Mesenchymal stem cell (in vitro differentiated cells and primary cell): ENCODE data around the gene ATP9A.

ENCODE experiments used
- DNase-seq: peaks from one replicate; pipeline ENCODE4 v3.0.0-alpha.2; 2013
- H2AFZ ChIP-seq: one replicate; pipeline ENCODE4 v1.6.1; 2013; ENCODE audit warnings: low read depth, mild to moderate bottlenecking, control low read depth, inconsistent platforms, low read length, moderate library complexity
- H2AK5ac ChIP-seq: 2 replicates; pipeline ENCODE4 v1.6.1; 2013; ENCODE audit warnings: low read length, moderate library complexity, mild to moderate bottlenecking, inconsistent platforms; ENCODE audit not compliant: severe bottlenecking
- H2BK120ac ChIP-seq: one replicate; pipeline ENCODE4 v1.6.1; 2013; ENCODE audit warnings: low read depth, mild to moderate bottlenecking, inconsistent platforms, low read length, moderate library complexity
- H2BK12ac ChIP-seq, 2 experiments: one replicate each; pipeline ENCODE4 v1.6.1; 2013; ENCODE audit warnings: inconsistent platforms in 2 of 2, low read length in 2 of 2, mild to moderate bottlenecking in 2 of 2, moderate library complexity in 2 of 2, control low read depth in 1 of 2
- H2BK15ac ChIP-seq: one replicate; pipeline ENCODE4 v1.6.1; 2013; ENCODE audit warnings: mild to moderate bottlenecking, low read depth, inconsistent platforms; ENCODE audit not compliant: poor library complexity, severe bottlenecking
- H2BK5ac ChIP-seq: 2 replicates; pipeline ENCODE4 v1.6.1; 2013; ENCODE audit warnings: low read depth, mild to moderate bottlenecking, low read length, control low read depth, inconsistent platforms; ENCODE audit not compliant: poor library complexity, severe bottlenecking
- H3K14ac ChIP-seq, 2 experiments: one replicate each; pipeline ENCODE4 v1.6.1; 2013; ENCODE audit warnings: inconsistent platforms in 2 of 2, low read length in 2 of 2, control low read depth in 1 of 2, mild to moderate bottlenecking in 1 of 2, moderate library complexity in 1 of 2
- H3K18ac ChIP-seq, 2 experiments: one replicate each; pipeline ENCODE4 v1.6.1; 2013; ENCODE audit warnings: inconsistent platforms in 2 of 2, low read length in 2 of 2, control low read depth in 1 of 2, low read depth in 1 of 2, mild to moderate bottlenecking in 1 of 2
- H3K23ac ChIP-seq, 2 experiments: one replicate each; pipeline ENCODE4 v1.6.1; 2013; ENCODE audit warnings: inconsistent platforms in 2 of 2, low read length in 2 of 2, mild to moderate bottlenecking in 2 of 2, moderate library complexity in 2 of 2, control low read depth in 1 of 2
- H3K27ac ChIP-seq: 2 replicates; pipeline ENCODE4 v1.5.1; 2013; ENCODE audit warnings: mild to moderate bottlenecking, moderate library complexity, low read length, control low read depth, inconsistent platforms; ENCODE audit not compliant: poor library complexity, severe bottlenecking
- H3K27me3 ChIP-seq, 2 experiments: 2 replicates each; pipeline versions ENCODE4 v1.6.1 to v1.7.0; 2013; ENCODE audit warnings: low read length in 2 of 2, mild to moderate bottlenecking in 2 of 2, moderate library complexity in 2 of 2, control low read depth in 1 of 2, inconsistent platforms in 1 of 2; ENCODE audit not compliant: control insufficient read depth in 1 of 2, insufficient read depth in 1 of 2
- H3K36me3 ChIP-seq, 2 experiments: 2 replicates each; pipeline versions ENCODE4 v1.6.1 to v1.7.0; 2013; ENCODE audit warnings: low read length in 2 of 2, control low read depth in 1 of 2, inconsistent platforms in 1 of 2, low read depth in 1 of 2, mild to moderate bottlenecking in 1 of 2; ENCODE audit not compliant: insufficient read depth in 2 of 2, control insufficient read depth in 1 of 2
- H3K4ac ChIP-seq, 2 experiments: one replicate each; pipeline ENCODE4 v1.6.1; 2013; ENCODE audit warnings: inconsistent platforms in 2 of 2, low read length in 2 of 2, mild to moderate bottlenecking in 2 of 2, moderate library complexity in 2 of 2, control low read depth in 1 of 2, low read depth in 1 of 2
- H3K4me1 ChIP-seq: 2 replicates; pipeline ENCODE4 v1.6.1; 2013; ENCODE audit warnings: low read depth, low read length, control low read depth; ENCODE audit not compliant: control insufficient read depth, insufficient read depth
- H3K4me2 ChIP-seq: 2 replicates; pipeline ENCODE4 v1.6.1; 2013; ENCODE audit warnings: low read length, mild to moderate bottlenecking, inconsistent platforms; ENCODE audit not compliant: poor library complexity, severe bottlenecking
- H3K4me3 ChIP-seq, 2 experiments: 2 replicates each; pipeline versions ENCODE4 v1.5.1 to v1.7.0; 2013; ENCODE audit warnings: low read length in 2 of 2, mild to moderate bottlenecking in 2 of 2, control low read depth in 1 of 2, low read depth in 1 of 2; ENCODE audit not compliant: insufficient read depth in 1 of 2
- H3K79me1 ChIP-seq: replicated peaks from 2 replicates; pipeline ENCODE4 v1.6.1; 2013; ENCODE audit warnings: mild to moderate bottlenecking, control low read depth, low read length, inconsistent platforms; ENCODE audit not compliant: poor library complexity, severe bottlenecking
- H3K9ac ChIP-seq: 2 replicates; pipeline ENCODE4 v1.7.0; 2013; ENCODE audit warnings: mild to moderate bottlenecking, low read length, moderate library complexity
- H3K9me3 ChIP-seq: 2 replicates; pipeline ENCODE4 v1.7.0; 2013; ENCODE audit warnings: mild to moderate bottlenecking, low read length; ENCODE audit not compliant: control insufficient read depth
- H4K8ac ChIP-seq: one replicate; pipeline ENCODE4 v1.6.1; 2013; ENCODE audit warnings: inconsistent platforms, mild to moderate bottlenecking, low read length, moderate library complexity
- H4K91ac ChIP-seq: one replicate; pipeline ENCODE4 v1.6.1; 2013; ENCODE audit warnings: mild to moderate bottlenecking, low read length, inconsistent platforms
- WGBS: methylation state at CpG from one replicate; pipeline ENCODE4 v1.1.7; 2013; ENCODE audit warnings: mixed read lengths; 5-methylcytosine and 5-hydroxymethylcytosine counted together

The ATP9A gene

DNA sequence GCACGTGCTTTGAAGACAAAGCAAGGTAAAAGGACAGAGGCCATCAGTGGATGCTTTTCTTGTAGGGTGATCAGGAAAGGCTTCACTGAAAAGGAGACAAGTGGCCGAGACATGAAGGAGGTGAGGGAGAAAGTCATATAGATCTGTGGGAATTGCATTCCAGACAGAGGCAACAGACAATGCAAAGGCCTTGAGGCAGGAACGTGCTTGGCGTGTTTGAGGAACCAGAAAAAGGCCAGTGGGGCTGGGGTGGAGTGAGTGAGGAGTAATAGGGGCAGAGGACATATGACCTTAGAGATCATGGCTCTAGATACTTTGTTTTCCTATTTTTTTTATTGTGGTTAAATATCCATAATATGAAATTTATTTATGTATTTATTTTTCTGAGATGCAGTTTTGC lies 44.7 kb upstream of the ATP9A start:
- H3K27ac ChIP-seq: no peak overlapping the region
- WGBS: 93% methylated on average over 4 of the region's 4 CpGs

DNA sequence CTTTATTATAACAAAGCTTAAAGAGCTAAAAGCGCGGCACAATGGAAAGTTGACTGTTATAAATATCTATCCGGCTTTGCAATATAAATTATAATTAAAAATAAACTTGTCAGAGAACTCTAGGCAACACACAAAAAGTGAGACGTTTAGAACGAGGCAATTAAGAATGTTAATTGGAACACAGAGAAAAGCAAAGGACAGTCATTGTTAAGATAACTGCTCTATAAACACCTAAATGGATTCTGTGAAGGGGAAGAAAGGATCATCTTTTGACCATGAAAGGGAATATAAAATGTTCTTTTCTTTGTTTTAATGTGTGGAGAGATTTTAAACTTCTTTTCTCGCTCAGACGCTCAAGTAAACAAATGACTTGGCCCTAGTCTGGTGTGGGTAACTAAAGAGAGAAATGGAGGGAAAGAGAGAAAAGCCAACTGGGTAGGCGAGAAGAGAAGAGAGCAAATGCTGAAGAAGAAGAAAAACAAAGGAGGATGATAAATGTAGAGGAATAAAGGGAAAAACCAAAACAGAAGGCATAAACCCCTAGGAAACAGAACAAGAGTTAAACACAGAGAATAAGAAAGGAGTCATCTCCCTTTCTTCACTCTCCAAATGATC lies 43.4 kb upstream of the ATP9A start:
- Histone ChIP-seq H3K4me1 (no peaks in the 10 kb centered on the region), H3K36me3 (no peaks in the 10 kb centered on the region), H3K4me3 (no peak overlapping the region), H3K4ac (no peak overlapping the region), H2BK120ac (no peak overlapping the region), H3K14ac (no peak overlapping the region), H3K23ac (no peak overlapping the region), H3K18ac (no peak overlapping the region), H3K4me2 (no peak overlapping the region), H2BK5ac (no peak overlapping the region), H3K9ac (no peak overlapping the region), H4K8ac (no peak overlapping the region), H3K9me3 (no peaks in the 10 kb centered on the region), H2BK15ac (no peak overlapping the region), H2AFZ (no peak overlapping the region), H2AK5ac (no peak overlapping the region), H4K91ac (no peak overlapping the region), H3K27ac (no peak overlapping the region), H3K79me1 (no peaks in the 10 kb centered on the region), H2BK12ac (no peak overlapping the region), H3K27me3 (no peaks in the 10 kb centered on the region)
- 44% methylated on average over 5 of the region's 8 CpGs for WGBS
- no peak for DNase-seq

More for the DNA sequence above, 44.7 kb upstream of the ATP9A start:
- Histone ChIP-seq H3K4me1 (no peaks in the 10 kb centered on the region), H4K91ac (no peak overlapping the region), H3K9me3 (no peaks in the 10 kb centered on the region), H2BK15ac (no peak overlapping the region), H3K23ac (no peak overlapping the region), H2BK5ac (no peak overlapping the region), H3K14ac (no peak overlapping the region), H3K4ac (no peak overlapping the region), H4K8ac (no peak overlapping the region), H2AFZ (no peak overlapping the region), H3K36me3 (no peaks in the 10 kb centered on the region), H2BK120ac (no peak overlapping the region), H2BK12ac (no peak overlapping the region), H3K79me1 (no peaks in the 10 kb centered on the region), H2AK5ac (no peak overlapping the region), H3K9ac (no peak overlapping the region), H3K27me3 (no peaks in the 10 kb centered on the region), H3K18ac (no peak overlapping the region), H3K4me2 (no peak overlapping the region), H3K4me3 (no peak overlapping the region)
- no peak for DNase-seq

DNA sequence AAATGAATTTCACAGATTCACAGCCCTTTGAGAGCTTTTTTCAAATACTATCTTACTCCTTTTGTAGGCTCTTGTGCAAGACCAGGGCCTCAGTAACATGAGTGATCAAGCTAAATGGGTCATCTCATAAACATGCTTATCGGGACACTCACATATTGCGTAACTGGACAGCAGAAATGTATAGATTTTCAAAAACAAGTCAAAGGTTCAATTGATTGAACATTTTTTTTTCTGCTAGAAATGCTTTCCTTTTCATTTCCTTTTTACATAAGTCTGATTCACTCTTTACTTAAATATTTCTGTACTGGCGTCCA lies 42.8 kb upstream of the ATP9A start:
- no peak overlapping the region for H2BK15ac ChIP-seq
- no peak overlapping the region for H2BK12ac ChIP-seq
- 69% methylated on average over 3 of the region's 3 CpGs for WGBS
- no peak overlapping the region for H4K91ac ChIP-seq
- no peak overlapping the region for H4K8ac ChIP-seq
- H3K27ac ChIP-seq: no peak overlapping the region
- no peaks in the 10 kb centered on the region for H3K79me1 ChIP-seq
- H3K4me2 ChIP-seq: no peak overlapping the region
- no peak overlapping the region for H3K18ac ChIP-seq
- H3K9ac ChIP-seq: no peak overlapping the region
- H3K14ac ChIP-seq: no peak overlapping the region
- no peaks in the 10 kb centered on the region for H3K36me3 ChIP-seq
- H3K4ac ChIP-seq: no peak overlapping the region
- no peaks in the 10 kb centered on the region for H3K27me3 ChIP-seq
- no peak overlapping the region for H2AK5ac ChIP-seq
- H2BK5ac ChIP-seq: no peak overlapping the region
- no peak overlapping the region for H3K4me3 ChIP-seq
- no peaks in the 10 kb centered on the region for H3K4me1 ChIP-seq
- H2AFZ ChIP-seq: no peak overlapping the region
- no peak overlapping the region for H3K23ac ChIP-seq
- no peaks in the 10 kb centered on the region for H3K9me3 ChIP-seq
- no peak overlapping the region for H2BK120ac ChIP-seq
- peak; percentile 70 for DNase-seq

DNA sequence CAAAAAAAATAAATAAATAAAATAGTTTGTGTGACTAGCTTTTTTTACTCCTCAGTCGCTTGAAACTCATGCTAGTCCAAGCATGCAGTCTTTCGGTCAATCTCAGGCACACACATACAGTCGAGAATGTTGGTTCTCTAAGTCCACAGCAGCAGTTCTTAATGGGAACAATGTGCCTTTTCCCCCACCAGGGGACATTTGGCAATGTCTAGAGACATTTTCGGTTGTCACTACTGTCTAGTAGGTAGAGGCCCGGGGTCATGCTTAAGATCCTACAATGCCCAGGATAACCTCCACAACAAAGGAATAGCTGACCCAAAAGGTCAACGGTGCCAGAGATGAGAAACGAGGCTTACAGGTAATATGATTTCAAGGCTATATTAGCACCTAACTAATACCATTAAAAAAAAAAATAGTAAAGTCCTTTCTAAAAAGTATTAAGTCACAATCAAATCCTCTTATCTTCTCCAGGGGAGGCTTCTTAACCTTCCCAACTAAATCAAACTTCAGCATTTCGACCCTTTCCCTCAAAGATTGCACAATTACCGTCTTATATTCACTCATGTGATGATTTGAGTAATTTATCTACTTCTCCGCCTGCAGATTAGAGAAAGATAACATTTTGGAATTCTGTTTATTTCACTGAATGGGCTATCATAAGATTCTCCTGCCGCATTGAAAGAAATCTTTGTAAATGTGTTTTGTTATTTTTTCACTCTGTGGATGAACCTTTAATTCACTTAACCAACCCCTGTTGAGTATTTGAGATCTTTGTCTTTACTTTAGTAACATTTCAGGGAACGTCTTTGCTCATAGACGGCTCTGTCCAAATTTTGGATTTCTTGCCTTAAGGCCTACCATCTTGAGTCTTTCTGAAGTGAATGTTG lies 42.2 kb upstream of the ATP9A start:
- Histone ChIP-seq H2AK5ac (no peak overlapping the region), H2AFZ (no peak overlapping the region), H3K4me1 (no peaks in the 10 kb centered on the region), H2BK15ac (no peak overlapping the region), H3K4me3 (no peak overlapping the region), H3K9ac (no peak overlapping the region), H3K4me2 (no peak overlapping the region), H3K18ac (no peak overlapping the region), H3K23ac (no peak overlapping the region), H2BK5ac (no peak overlapping the region), H3K27me3 (no peaks in the 10 kb centered on the region), H2BK120ac (no peak overlapping the region), H2BK12ac (no peak overlapping the region), H4K91ac (no peak overlapping the region), H3K36me3 (no peaks in the 10 kb centered on the region), H3K27ac (no peak overlapping the region), H3K9me3 (no peaks in the 10 kb centered on the region), H3K4ac (no peak overlapping the region), H4K8ac (no peak overlapping the region), H3K14ac (no peak overlapping the region), H3K79me1 (no peaks in the 10 kb centered on the region)
- 90% methylated on average over 11 of the region's 13 CpGs for WGBS
- DNase-seq: no peak
